Kidney capillary endothelial cell (primary cell): ENCODE data around the gene MYZAP.
A peak's percentile ranks its signal among the peaks of the same experiment; 100 is the strongest.

ENCODE experiments used
- DNase-seq: peaks from one replicate; pipeline ENCODE4 v3.0.0-alpha.2; 2018; ENCODE audit warnings: low spot score

Gene MYZAP

GRCh38 chr15:57698991-57699390 is 107.3 kb downstream of the MYZAP start:
- no peak for DNase-seq

DNA sequence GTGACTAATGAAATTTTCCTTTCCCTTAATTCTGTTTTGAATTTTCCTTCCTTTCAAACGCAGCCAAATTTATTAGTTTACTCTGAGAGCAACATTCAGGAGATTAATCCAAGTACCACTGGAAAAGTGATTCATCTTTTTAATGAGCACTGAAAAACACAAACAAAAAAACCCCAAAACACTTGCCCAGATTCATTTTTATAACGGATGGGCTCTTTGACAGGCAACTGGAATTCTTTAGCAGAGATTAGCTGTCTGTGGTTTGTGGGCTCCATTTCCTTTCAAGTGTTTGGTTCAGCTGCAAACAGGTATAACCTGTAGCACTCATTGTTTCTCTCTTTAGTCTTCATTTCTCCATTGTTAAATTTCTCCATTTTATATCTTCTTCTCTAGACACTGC is 111.7 kb downstream of the MYZAP start:
- DNase-seq: no peak

DNA sequence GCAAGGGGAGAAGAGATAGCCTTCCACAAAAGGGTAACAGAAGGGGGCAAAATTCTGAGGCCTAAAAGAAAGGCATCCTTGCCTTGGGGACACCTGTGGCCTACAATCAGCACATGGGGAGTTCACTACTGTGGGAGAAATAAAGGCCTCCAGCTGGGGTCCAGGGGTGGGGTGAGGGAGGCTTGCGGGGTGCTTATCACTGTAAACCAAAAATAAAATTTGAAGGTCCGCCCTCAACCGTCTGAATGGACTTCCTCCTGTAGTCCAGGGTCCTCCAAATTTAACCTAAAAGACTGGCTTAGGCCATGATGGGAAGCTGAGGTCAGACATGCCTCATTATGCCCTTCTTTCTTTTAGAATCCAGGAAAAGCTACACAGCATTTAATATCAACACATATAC is 112.7 kb downstream of the MYZAP start:
- no peak for DNase-seq

- no peak for DNase-seq
Measured at GRCh38 chr15:57705746-57706404, 114.2 kb downstream of the MYZAP start.

GRCh38 chr15:57706405-57707209 is 114.9 kb downstream of the MYZAP start, which contains the start of gene POLR2M:
Gene POLR2M (plus strand): TSS chr15:57706714. CDS start chr15:57706843, 129 bp downstream.
- peak; percentile 98 for DNase-seq

DNA sequence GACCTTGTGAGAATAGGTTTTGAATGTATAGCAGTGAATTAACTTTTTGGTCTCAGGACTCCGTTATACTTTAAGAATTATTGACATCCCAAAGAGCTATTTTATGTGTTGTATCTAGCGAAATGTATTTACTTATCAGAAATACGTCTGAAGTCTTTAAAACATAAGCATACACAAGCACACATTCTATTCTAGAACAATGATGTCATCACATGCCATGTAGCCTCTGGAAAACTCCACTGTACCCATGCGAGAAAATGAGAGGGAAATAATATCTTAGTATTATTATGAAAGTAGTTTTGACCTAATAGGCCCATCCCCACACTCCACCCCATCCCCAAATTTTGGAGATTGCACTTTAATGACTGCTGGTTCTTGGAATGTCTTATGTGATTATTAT is 116.3 kb downstream of the MYZAP start:
- peak; percentile 33 for DNase-seq

- no peak for DNase-seq
Measured at GRCh38 chr15:57718309-57718708, 126.6 kb downstream of the MYZAP start.

DNA sequence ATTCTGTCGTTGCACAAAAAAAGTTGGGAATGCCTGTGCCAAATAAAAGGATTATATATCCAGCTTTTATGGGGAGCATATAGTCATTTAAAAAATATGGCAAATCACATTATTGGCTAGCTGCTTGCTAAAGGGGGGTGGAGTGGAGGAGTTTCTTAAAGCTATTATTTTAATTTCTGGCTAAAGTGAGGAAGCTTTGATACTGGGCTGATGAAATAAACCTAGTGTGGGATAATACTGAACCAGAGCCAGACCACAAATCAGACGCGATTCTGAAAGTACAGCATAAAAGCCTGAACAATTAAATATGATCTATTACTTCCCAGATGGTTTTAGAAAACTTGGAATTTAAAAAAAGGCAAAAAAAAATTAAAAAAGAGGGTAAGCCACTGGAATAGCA is 129.2 kb downstream of the MYZAP start:
- no peak for DNase-seq

DNA sequence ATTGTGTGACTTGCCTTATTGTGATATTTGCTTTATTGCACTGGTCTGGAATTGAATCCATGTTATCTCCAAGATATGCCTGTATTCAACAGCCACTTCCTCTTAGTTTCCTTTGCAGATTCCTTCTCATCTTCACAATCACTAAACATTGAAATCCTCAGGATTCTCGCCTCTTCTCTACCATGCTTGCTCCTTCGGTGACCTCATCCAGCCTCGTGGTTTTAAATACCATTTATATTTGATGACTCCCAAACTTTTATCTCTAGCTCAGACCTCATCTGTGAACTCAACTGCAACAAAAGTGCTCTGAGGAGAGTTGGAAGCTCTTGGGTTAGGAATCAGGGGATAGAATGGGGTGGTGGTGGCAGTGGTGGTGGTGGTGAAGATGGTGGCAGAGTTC is 134.7 kb downstream of the MYZAP start:
- no peak for DNase-seq

GRCh38 chr15:57727031-57727430 is 135.3 kb downstream of the MYZAP start:
- no peak for DNase-seq

- DNase-seq: no peak
Measured at GRCh38 chr15:57728436-57728835, 136.7 kb downstream of the MYZAP start.

GRCh38 chr15:57730876-57731275 is 139.2 kb downstream of the MYZAP start:
- no peak for DNase-seq

DNA sequence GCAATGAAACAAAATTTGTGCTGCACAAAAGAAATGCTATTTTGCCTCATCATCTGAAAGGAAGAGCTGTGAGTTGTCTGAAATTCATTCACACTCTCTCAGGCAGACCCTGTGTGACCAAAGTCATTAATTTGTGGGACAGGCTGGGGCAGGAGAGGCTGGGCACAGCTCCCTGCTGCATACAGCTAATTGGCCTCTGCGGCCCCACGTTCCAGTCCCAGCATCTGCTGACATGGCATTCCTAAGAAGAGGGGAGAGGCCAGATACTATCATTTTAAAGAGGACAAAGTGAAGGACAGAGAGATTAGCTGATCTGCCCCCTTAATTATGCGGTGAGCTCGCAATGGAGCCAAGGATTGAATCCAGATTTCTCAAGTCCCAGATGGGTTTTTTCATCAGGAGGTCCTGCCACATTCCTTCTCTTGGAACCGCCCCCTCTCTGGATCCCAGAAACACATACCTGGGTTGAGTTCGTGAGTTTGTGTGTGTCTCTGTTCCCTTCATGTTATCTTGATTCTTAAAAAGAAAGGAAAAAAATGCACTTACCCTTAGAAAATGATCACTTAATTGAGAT is 139.9 kb downstream of the MYZAP start:
- no peak for DNase-seq

DNA sequence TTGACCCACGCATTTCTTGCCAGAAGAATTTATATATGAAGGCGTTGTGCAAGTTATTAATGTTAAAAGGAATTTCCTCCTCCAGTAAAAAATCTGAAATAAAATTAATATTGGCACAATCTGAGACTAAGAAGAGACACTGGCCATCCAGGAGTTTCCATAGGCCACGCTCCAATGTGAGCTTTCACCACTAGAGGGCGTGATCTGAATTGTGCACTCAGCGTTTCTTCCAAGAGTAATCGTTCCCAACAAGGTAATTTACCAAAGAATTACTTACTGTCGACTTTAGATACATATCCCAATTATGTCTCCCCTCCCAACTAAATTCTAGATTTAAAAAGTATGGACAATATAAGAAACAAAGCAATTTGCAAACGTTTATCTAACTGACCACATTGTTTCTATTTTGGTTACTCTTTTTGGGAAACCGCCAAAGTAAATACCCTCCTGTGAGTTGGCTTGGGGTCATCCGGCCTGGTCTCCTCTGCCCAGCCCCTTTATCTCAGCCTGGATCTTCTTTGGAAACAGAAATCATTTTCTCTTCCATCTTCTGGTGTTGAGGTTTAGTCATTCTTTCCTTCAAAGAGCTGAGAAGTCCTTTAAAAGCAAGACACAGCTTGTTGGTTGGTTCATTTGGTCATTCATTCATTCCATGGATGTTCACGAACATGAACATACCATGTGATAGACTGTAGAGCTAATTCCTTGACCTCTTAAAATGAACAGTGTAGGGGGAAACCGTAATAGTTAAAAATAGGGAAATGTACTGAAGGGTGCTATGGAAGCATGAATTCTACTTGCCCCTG is 141.0 kb downstream of the MYZAP start:
- peak; percentile 69 for DNase-seq

GRCh38 chr15:57734860-57735259 is 143.2 kb downstream of the MYZAP start:
- no peak for DNase-seq
